Caco-2 (cell line): ENCODE results near the gene LKAAEAR1. TPM values are rescaled to one million over a fixed set of nuclear protein-coding genes. Genes with fewer than 3 reads are reported as not detected.

Source experiments
- BruUV-seq: library from RNA; stranded (reverse); fragments of 400-500 nt; replicated peaks from 2 replicates; lab custom pipeline; 2021; lab: Mats Ljungman, UMichigan
- CTCF ChIA-PET: fragments of 300-600 bp; sonication (Branson Sonifier 250); formaldehyde crosslinking; loops from one replicate; lab custom pipeline; 2022; ENCODE audit warnings: antibody characterized with exemption; lab: Charles Lee
- POLR2A ChIA-PET: fragments of 300-600 bp; sonication (Branson Sonifier 250); formaldehyde crosslinking; loops from one replicate; lab custom pipeline; 2022; ENCODE audit warnings: antibody characterized with exemption; lab: Charles Lee
- DNase-seq, 2 experiments: peaks; one replicate each; pipeline versions ENCODE4 v3.0.0 to v3.0.0-alpha.2; 2020 to 2022
- H3K27me3 ChIP-seq: replicated peaks from 2 replicates; pipeline ENCODE4 v1.6.0; 2011; ENCODE audit warnings: low read length; ENCODE audit not compliant: control insufficient read depth, insufficient read depth
- H3K36me3 ChIP-seq: 2 replicates; pipeline ENCODE4 v1.5.1; 2011; ENCODE audit warnings: low read length; ENCODE audit not compliant: control insufficient read depth, insufficient read depth
- H3K4me1 ChIP-seq: fragments of 250-450 bp; sonication (Bioruptor Pico); 2 replicates; pipeline ENCODE4 v1.5.1; 2020; ENCODE audit warnings: mild to moderate bottlenecking
- H3K4me3 ChIP-seq: 2 replicates; pipeline ENCODE4 v1.5.1; 2011; ENCODE audit warnings: low read depth, mild to moderate bottlenecking, control low read depth, low read length
- H3K9me3 ChIP-seq: fragments of 250-450 bp; sonication (Bioruptor Pico); 2 replicates; pipeline ENCODE4 v1.5.1; 2020; ENCODE audit warnings: mild to moderate bottlenecking, moderate library complexity
- H3K27ac Mint-ChIP-seq: one replicate; pipeline ENCODE4 v1.8.0; 2022; ENCODE audit warnings: mixed read lengths; ENCODE audit not compliant: unreplicated experiment
- H3K27me3 Mint-ChIP-seq: one replicate; pipeline ENCODE4 v1.8.0; 2022; ENCODE audit warnings: mixed read lengths; ENCODE audit not compliant: insufficient read depth, unreplicated experiment
- H3K36me3 Mint-ChIP-seq: one replicate; pipeline ENCODE4 v1.8.0; 2022; ENCODE audit warnings: mild to moderate bottlenecking, mixed read lengths; ENCODE audit not compliant: insufficient read depth, unreplicated experiment
- H3K4me1 Mint-ChIP-seq: one replicate; pipeline ENCODE4 v1.8.0; 2022; ENCODE audit warnings: low read depth, mixed read lengths; ENCODE audit not compliant: unreplicated experiment
- H3K4me3 Mint-ChIP-seq: one replicate; pipeline ENCODE4 v1.8.0; 2022; ENCODE audit warnings: mild to moderate bottlenecking, moderate library complexity, mixed read lengths; ENCODE audit not compliant: unreplicated experiment
- H3K9me3 Mint-ChIP-seq: one replicate; pipeline ENCODE4 v1.8.0; 2022; ENCODE audit warnings: mixed read lengths; ENCODE audit not compliant: unreplicated experiment
- CTCF ChIP-seq, 2 experiments: fragments of 200-600 bp in 1 of 2; IDR thresholded peaks; 1 replicate in 1 of 2; 2 replicates in 1 of 2; pipeline versions ENCODE4 v1.5.1 to v1.8.0; 2011 to 2022; ENCODE audit warnings: antibody characterized with exemption in 1 of 2, control low read depth in 1 of 2, inconsistent platforms in 1 of 2, low read depth in 1 of 2, low read length in 1 of 2, mild to moderate bottlenecking in 1 of 2, moderate library complexity in 1 of 2; ENCODE audit not compliant: insufficient read depth in 1 of 2, severe bottlenecking in 1 of 2, unreplicated experiment in 1 of 2
- intact Hi-C: fragments of 100-400 bp; cut with micrococcal nuclease; formaldehyde crosslinking; loops from one replicate; pipeline ENCODE4 v1.10.0; 2022; ENCODE audit not compliant: unreplicated experiment
- total RNA-seq: library from RNA; stranded (reverse); gene quantifications from 2 replicates; pipeline ENCODE4 v1.2.3, GENCODE V29; 2022

LKAAEAR1 gene
- total RNA-seq, 1 experiment from 2014 or later: not detected

- Mint-ChIP-seq H3K36me3 (peaks cover 59% of the 10 kb centered on the region), H3K27me3 (peaks cover 3% of the 10 kb centered on the region), H3K4me3 (peak overlapping the region; percentile 87), H3K27ac (peak overlapping the region; percentile 57), H3K4me1 (no peaks in the 10 kb centered on the region), H3K9me3 (no peaks in the 10 kb centered on the region)
- POLR2A ChIA-PET: interaction anchor here (0.6 to 1.6 kb wide), 8 partner anchors 14 to 81 kb away, joined by 3 to 21 read pairs (median 4); partner anchors contain the start of genes PRPF6, SAMD10 and TCEA2
- Histone ChIP-seq H3K27me3 (no peaks in the 10 kb centered on the region), H3K36me3 (no peaks in the 10 kb centered on the region), H3K9me3 (no peaks in the 10 kb centered on the region), H3K4me1 (peaks cover 26% of the 10 kb centered on the region), H3K4me3 (peak overlapping the region; percentile 81)
- intact Hi-C loops: loop anchor here (1.0 kb wide), 3 partner anchors 14 to 500 kb away; partner anchors contain the start of gene PRPF6
- CTCF ChIA-PET: interaction anchor here (0.6 to 6.2 kb wide), 46 partner anchors 8 to 765 kb away, joined by 3 to 139 read pairs (median 5); partner anchors contain the start of genes ARFGAP1, LKAAEAR1, OPRL1 and PPDPF
- peak in 1 of 2 experiments; percentile 82 for DNase-seq
- BruUV-seq: no TSS peak
- TF ChIP-seq CTCF (IDR thresholded peaks at IDR 0.05; ENCODE audit: insufficient read depth in 1 of 2, low read depth in 1 of 2, low read length in 1 of 2, severe bottlenecking in 1 of 2, unreplicated experiment in 1 of 2): peak in 1 of 2 experiments; percentile 41
These were observed 46.0 kb downstream of the LKAAEAR1 start for GRCh38 chr20:64038224-64038564.

GRCh38 chr20:64037498-64038213, 46.5 kb downstream of the LKAAEAR1 start:
- Histone ChIP-seq H3K9me3 (no peaks in the 10 kb centered on the region), H3K4me3 (peak overlapping the region; percentile 81), H3K36me3 (no peaks in the 10 kb centered on the region), H3K27me3 (no peaks in the 10 kb centered on the region), H3K4me1 (peaks cover 26% of the 10 kb centered on the region)
- Mint-ChIP-seq H3K4me1 (no peaks in the 10 kb centered on the region), H3K9me3 (no peaks in the 10 kb centered on the region), H3K27ac (no peak overlapping the region), H3K4me3 (peak overlapping the region; percentile 87), H3K36me3 (peaks cover 65% of the 10 kb centered on the region), H3K27me3 (peaks cover 3% of the 10 kb centered on the region)
- ChIA-PET POLR2A (interaction anchor here (0.6 to 1.6 kb wide), 6 partner anchors 13 to 58 kb away, joined by 3 to 21 read pairs (median 6); partner anchors contain the start of genes PRPF6, SAMD10 and TCEA2), CTCF (interaction anchor here (0.6 to 6.2 kb wide), 36 partner anchors 9 to 765 kb away, joined by 3 to 139 read pairs (median 6); partner anchors contain the start of genes ARFGAP1, LKAAEAR1, PRPF6 and PTK6)
- peak in 1 of 2 experiments; percentile 66 for DNase-seq
- intact Hi-C loops: loop anchor here (1.0 kb wide), 3 partner anchors 13 to 499 kb away; partner anchors contain the start of gene PRPF6
- no peak for TF ChIP-seq CTCF (IDR thresholded peaks at IDR 0.05; ENCODE audit: insufficient read depth in 1 of 2, low read depth in 1 of 2, low read length in 1 of 2, severe bottlenecking in 1 of 2, unreplicated experiment in 1 of 2)
- no TSS peak for BruUV-seq

GRCh38 chr20:64037199-64037497, 47.0 kb downstream of the LKAAEAR1 start:
- DNase-seq: no peak
- Histone ChIP-seq H3K4me1 (peaks cover 26% of the 10 kb centered on the region), H3K27me3 (no peaks in the 10 kb centered on the region), H3K4me3 (no peak overlapping the region), H3K36me3 (peaks cover under 1% of the 10 kb centered on the region; the same call in 1 of the 2 replicates), H3K9me3 (no peaks in the 10 kb centered on the region)
- peaks cover 3% of the 10 kb centered on the region for H3K27me3 Mint-ChIP-seq
- no peaks in the 10 kb centered on the region for H3K4me1 Mint-ChIP-seq
- ChIA-PET CTCF (interaction anchor here (1.4 to 6.2 kb wide), 5 partner anchors 15 to 84 kb away, joined by 5 to 101 read pairs (median 51); partner anchors contain the start of genes PRPF6, SOX18 and TCEA2), POLR2A (interaction anchor here (1.6 kb wide), 1 partner anchor 25 kb away, joined by 8 read pairs; the partner anchor contains the start of gene TCEA2)
- H3K36me3 Mint-ChIP-seq: peaks cover 70% of the 10 kb centered on the region
- H3K9me3 Mint-ChIP-seq: no peaks in the 10 kb centered on the region
- BruUV-seq: no TSS peak
- H3K4me3 Mint-ChIP-seq: peak overlapping the region; percentile 87
- no peak for TF ChIP-seq CTCF (IDR thresholded peaks at IDR 0.05; ENCODE audit: insufficient read depth in 1 of 2, low read depth in 1 of 2, low read length in 1 of 2, severe bottlenecking in 1 of 2, unreplicated experiment in 1 of 2)
- H3K27ac Mint-ChIP-seq: no peak overlapping the region
- intact Hi-C loops: no loop called here
